ENCODE data around the gene SCN4A.
A peak's percentile ranks its signal among the peaks of the same experiment; 100 is the strongest.

Gene SCN4A

GRCh38 chr17:63928172-63928666, 44.5 kb downstream of the SCN4A start:
- DNase-seq (no peak), ATAC-seq (ENCODE audit: insufficient read depth, low read depth) (no peak)
- no peak overlapping the region for H3K4me2 ChIP-seq (ENCODE audit: insufficient read depth, low read length)
- H3K27me3 ChIP-seq (ENCODE audit: insufficient read depth, low read length, poor library complexity): no peaks in the 10 kb centered on the region
- no peak overlapping the region for H3K27ac ChIP-seq (ENCODE audit: low read length)
- no peaks in the 10 kb centered on the region for H3K36me3 ChIP-seq (ENCODE audit: insufficient read depth, low read length)
- TF ChIP-seq EZH2 (IDR thresholded peaks at IDR 0.05; ENCODE audit: borderline replicate concordance, low read depth, low read length, severe bottlenecking): no peak
- TF ChIP-seq CTCF (IDR thresholded peaks at IDR 0.05; ENCODE audit: borderline replicate concordance, extremely low read depth, low read length, poor library complexity, severe bottlenecking): no peak
- no peaks in the 10 kb centered on the region for H3K9me3 ChIP-seq (ENCODE audit: insufficient read depth, low read length, severe bottlenecking)
- H4K20me1 ChIP-seq (ENCODE audit: insufficient read depth, low read length): no peaks in the 10 kb centered on the region
- no peak overlapping the region for H3K4me3 ChIP-seq (ENCODE audit: low read depth in 1 of 2, low read length in 2 of 2)
- H2AFZ ChIP-seq (ENCODE audit: low read depth, low read length): no peak overlapping the region
- no peak overlapping the region for H3K9ac ChIP-seq (ENCODE audit: low read depth, low read length)
- peaks cover 22% of the 10 kb centered on the region for H3K4me1 ChIP-seq (ENCODE audit: insufficient read depth, low read length)
- H3K79me2 ChIP-seq (ENCODE audit: insufficient read depth, low read length): no peaks in the 10 kb centered on the region

GRCh38 chr17:63927464-63928171, 45.1 kb downstream of the SCN4A start:
- no peak overlapping the region for H2AFZ ChIP-seq (ENCODE audit: low read depth, low read length)
- no peaks in the 10 kb centered on the region for H4K20me1 ChIP-seq (ENCODE audit: insufficient read depth, low read length)
- no peaks in the 10 kb centered on the region for H3K79me2 ChIP-seq (ENCODE audit: insufficient read depth, low read length)
- ATAC-seq (ENCODE audit: insufficient read depth, low read depth): no peak
- TF ChIP-seq EZH2 (IDR thresholded peaks at IDR 0.05; ENCODE audit: borderline replicate concordance, low read depth, low read length, severe bottlenecking) (no peak), CTCF (IDR thresholded peaks at IDR 0.05; ENCODE audit: borderline replicate concordance, extremely low read depth, low read length, poor library complexity, severe bottlenecking) (no peak)
- no peaks in the 10 kb centered on the region for H3K27me3 ChIP-seq (ENCODE audit: insufficient read depth, low read length, poor library complexity)
- H3K4me2 ChIP-seq (ENCODE audit: insufficient read depth, low read length): no peak overlapping the region
- no peak overlapping the region for H3K27ac ChIP-seq (ENCODE audit: low read length)
- DNase-seq: no peak
- no peak overlapping the region for H3K4me3 ChIP-seq (ENCODE audit: low read depth in 1 of 2, low read length in 2 of 2)
- no peak overlapping the region for H3K9ac ChIP-seq (ENCODE audit: low read depth, low read length)
- no peaks in the 10 kb centered on the region for H3K9me3 ChIP-seq (ENCODE audit: insufficient read depth, low read length, severe bottlenecking)
- no peaks in the 10 kb centered on the region for H3K36me3 ChIP-seq (ENCODE audit: insufficient read depth, low read length)
- H3K4me1 ChIP-seq (ENCODE audit: insufficient read depth, low read length): peaks cover 17% of the 10 kb centered on the region

GRCh38 chr17:63926164-63926563, 46.6 kb downstream of the SCN4A start:
- no peak for ATAC-seq (ENCODE audit: insufficient read depth, low read depth)
- Histone ChIP-seq H3K27ac (ENCODE audit: low read length) (no peak overlapping the region), H3K36me3 (ENCODE audit: insufficient read depth, low read length) (no peaks in the 10 kb centered on the region), H3K4me1 (ENCODE audit: insufficient read depth, low read length) (peaks cover 2% of the 10 kb centered on the region; the same call in 1 of the 2 replicates), H3K27me3 (ENCODE audit: insufficient read depth, low read length, poor library complexity) (no peaks in the 10 kb centered on the region), H3K79me2 (ENCODE audit: insufficient read depth, low read length) (no peaks in the 10 kb centered on the region), H3K9ac (ENCODE audit: low read depth, low read length) (no peak overlapping the region), H3K4me3 (ENCODE audit: low read depth in 1 of 2, low read length in 2 of 2) (no peak overlapping the region), H2AFZ (ENCODE audit: low read depth, low read length) (peak overlapping the region; percentile 31; the same call in 1 of the 2 replicates), H4K20me1 (ENCODE audit: insufficient read depth, low read length) (no peaks in the 10 kb centered on the region), H3K9me3 (ENCODE audit: insufficient read depth, low read length, severe bottlenecking) (no peaks in the 10 kb centered on the region), H3K4me2 (ENCODE audit: insufficient read depth, low read length) (no peak overlapping the region)
- TF ChIP-seq EZH2 (IDR thresholded peaks at IDR 0.05; ENCODE audit: borderline replicate concordance, low read depth, low read length, severe bottlenecking) (no peak), CTCF (IDR thresholded peaks at IDR 0.05; ENCODE audit: borderline replicate concordance, extremely low read depth, low read length, poor library complexity, severe bottlenecking) (no peak)
- DNase-seq: no peak

All from DND-41 (cell line).